GM12873 (cell line): ENCODE data around the gene CCNY.

Experiments
- CTCF ChIP-seq: IDR thresholded peaks from 2 replicates; pipeline ENCODE4 v1.5.1; 2012; ENCODE audit warnings: low read depth, mild to moderate bottlenecking, moderate library complexity, low read length, control low read depth; ENCODE audit not compliant: insufficient read depth; ENCODE audit errors: missing control alignments

Gene CCNY

GRCh38 chr10:35326466-35327235 lies 9.7 kb upstream of the CCNY start:
- no peak for TF ChIP-seq CTCF

GRCh38 chr10:35327790-35328403 lies 8.4 kb upstream of the CCNY start:
- no peak for TF ChIP-seq CTCF

- no peak for TF ChIP-seq CTCF
Measured at GRCh38 chr10:35328404-35329037, 7.8 kb upstream of the CCNY start.

GRCh38 chr10:35329520-35329919 lies 6.8 kb upstream of the CCNY start:
- no peak for TF ChIP-seq CTCF

GRCh38 chr10:35331894-35332640 lies 4.2 kb upstream of the CCNY start:
- TF ChIP-seq CTCF = no peak

GRCh38 chr10:35334297-35334696 lies 2.0 kb upstream of the CCNY start:
- no peak for TF ChIP-seq CTCF
